Fibroblast of skin of left quadriceps (primary cell): Measurements from ENCODE around the gene RFC5.
"Not testable (repeated sequence)": the region's sequence is repeated elsewhere in the genome, so short reads cannot be mapped to it uniquely, and the experiment has no call there.

Source experiments
- DNase-seq, 2 experiments: peaks; one replicate each; pipeline ENCODE4 v3.0.0-alpha.2; 2013; ENCODE audit warnings: low read depth in 2 of 2

Gene RFC5

GRCh38 chr12:118052324-118053070, 36.0 kb downstream of the RFC5 start:
- DNase-seq = peak; percentile 52 to 54

GRCh38 chr12:118053071-118053985, 36.8 kb downstream of the RFC5 start:
- DNase-seq = no peak

DNA sequence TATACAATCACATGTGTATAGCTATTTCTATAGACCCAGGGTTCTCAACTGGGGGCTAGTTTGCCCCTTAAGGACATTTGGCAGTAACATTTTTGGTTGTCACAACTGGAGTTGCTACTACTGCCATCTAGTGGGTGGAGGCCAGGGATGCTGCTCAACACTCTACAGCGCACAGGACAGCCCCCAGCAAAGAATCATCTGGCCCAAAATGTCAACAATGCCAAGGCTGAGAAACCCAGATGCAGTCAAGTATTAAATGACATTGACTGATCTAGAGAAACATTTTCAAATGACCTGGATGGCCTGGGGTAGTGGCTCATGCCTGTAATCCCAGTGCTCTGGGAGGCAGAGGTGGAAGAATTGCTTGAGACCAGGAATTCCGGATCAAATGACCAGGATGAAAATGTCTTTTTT, 38.6 kb downstream of the RFC5 start:
- DNase-seq = no peak

DNA sequence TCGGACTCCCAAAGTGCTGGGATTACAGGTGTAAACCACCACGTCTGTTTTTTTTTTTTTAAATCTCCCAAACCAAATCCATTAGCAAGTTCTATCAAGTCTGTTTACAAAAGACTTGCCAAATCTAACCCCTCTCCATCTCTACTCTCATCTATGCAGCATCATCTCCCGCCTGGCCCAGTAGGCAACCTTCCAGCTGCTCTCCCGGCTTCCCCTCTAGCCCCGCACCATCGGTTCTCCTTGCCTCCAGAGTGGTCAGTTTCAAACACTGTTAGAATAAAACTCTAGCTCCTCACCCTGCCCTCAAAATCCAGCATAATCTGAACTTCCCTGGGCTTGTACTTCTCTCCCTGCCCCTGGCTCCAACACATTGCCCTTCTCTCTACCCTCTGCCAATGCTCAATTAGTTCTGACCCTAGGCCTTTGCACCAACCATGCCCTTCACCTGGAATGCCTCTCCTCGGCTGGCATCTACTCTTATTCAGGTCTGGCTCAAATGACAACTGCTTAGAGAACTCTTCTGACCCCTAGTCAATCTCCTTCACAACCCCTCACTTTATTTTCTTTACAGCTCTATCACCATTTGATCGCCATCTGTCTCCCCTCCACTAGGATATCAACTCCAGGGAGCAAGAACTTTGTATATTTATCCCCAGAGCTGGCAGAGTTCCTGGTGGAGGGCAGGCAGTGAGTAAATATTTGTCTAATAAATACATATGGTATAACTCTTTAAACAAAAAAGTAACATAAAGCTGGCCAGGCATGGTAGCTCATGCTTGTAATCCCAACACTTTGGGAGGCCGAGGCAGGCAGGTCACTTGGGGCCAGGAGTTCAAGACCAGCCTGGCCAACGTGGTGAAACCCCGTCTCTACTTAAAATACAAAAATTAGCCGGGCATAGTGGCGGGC, 39.6 kb downstream of the RFC5 start:
- DNase-seq = no peak

DNA sequence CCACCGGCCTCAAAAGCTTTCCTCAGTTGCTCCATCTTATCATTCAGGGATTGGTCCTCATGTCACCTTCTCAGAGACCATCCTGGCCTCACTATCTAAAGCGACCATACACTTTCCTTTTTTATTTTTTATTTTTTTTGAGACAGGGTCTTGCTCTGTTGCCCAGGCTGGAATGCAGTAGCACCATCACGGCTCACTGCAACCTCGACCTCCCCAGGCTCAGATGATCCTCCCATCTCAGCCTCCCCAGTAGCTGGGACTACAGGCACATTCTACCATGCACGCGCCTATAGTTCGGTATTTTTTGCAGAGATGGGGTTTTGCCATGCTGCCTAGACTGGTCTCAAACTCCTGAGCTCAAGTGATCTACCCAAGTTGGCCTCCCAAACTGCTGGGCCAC, 41.7 kb downstream of the RFC5 start:
- DNase-seq = no peak

GRCh38 chr12:118058881-118059280, 42.4 kb downstream of the RFC5 start:
- DNase-seq = no peak

DNA sequence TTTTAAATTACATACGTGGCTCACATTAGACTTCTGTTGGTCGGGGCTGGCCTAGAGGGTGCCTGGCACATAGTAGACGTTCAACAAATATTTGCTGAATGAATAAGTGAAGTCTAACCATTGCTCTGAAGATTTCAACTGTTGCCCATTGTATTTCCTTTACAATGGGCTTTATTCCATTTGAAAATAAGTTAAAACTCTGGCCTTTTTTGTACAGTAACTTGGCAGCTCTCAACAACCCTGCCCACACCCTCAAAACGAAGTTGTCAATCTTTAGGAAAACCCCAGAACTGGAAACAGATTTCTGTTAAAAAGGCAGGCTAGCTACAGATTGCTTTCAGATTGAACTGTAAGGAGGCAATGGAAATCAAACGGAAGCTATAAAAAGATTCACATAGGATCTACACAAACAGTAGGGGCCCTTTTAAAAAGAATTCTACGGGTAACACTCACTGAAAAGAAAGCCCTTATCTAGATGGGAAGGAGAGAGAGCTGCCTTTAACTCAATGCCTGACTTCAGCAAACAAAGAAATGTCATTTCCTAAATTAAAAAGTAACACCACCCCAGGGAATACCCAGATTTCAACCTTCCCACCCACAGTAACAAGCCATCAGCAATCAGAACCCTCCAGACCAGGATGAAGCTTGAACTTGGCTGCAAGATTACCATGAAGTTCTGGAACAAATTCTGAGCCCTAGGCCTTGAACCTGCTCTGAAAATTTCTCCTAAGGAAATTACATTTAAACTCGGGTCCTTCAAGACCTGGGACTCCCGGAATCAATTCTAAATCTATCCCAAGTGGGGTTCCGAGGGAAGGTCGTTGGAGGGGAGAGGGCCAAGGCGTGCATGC, 43.1 kb downstream of the RFC5 start:
- no peak for DNase-seq

DNA sequence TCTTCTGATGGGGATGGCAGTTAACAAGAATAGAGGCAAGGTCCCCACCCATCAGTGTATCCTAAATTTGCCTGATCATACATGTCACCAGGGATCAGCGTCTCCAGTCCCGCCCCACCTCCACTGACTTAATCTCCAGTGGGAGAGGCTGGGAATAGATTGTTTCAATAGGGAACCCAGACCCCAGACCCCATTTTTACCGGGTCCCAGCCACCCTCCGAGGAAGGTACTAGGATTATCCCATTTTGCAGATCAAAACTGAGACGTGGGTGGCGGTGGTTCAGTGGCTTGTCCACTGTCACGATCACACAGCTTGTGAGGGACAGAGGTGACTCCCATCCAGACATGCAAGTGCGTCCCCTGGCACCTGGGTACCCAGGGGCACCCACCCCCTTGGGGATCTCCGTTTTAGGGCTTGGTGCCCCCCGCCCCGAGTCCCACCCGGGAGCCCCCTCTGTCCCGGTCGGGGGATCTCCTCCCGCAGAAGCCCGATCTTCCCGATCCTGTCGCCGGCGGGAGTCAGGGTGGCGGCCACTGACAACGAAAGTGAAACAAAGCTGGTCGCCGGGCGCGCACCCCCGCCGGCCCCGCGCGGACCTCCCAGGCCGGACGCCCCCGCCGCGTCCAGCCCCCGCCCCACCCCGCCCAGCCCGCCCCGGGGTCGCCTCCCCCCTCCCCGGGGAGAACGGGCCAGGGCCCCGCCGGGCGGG, 44.0 kb downstream of the RFC5 start:
- DNase-seq = no peak

DNA sequence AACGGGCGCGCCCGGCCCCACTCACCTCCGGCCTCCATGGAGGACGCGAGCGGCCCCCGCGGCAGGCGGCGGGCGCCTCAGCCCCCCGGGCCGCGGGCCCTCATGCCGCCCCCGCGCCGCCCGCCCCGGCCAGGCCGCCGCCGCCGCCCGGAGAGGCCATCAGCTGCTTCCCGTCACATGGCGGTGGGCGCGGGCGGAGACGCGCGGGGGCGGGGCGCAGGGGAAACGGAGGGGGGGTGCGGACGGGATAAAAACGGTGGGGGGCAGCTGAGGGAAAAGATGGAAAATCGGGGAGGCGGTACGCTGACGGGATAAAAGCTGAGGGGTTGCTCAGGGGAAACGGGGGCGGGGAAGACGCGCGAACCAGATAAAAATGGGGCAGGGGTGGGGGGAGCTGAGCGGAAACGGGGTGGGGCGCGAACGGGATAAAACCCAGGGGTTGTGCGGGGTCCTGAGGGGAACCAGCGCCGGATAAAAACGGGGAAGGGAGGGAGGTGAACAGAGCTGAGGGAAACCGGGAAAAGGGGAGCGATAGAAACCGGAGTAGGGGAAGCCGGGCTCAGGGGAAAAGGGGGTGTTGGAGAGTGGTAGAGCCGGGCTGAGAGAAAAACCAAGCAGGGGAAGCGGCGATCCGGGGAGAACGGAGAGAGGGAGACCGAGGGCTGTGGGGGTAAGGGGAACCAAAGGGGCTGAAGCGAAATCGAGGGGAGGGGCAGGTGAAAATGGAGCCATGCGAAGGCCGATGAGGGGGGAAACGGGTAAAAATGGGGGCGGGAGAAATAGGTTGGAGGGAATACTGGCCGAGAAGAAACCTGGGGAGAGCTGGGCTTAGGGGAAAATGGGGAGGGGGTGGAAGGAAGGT, 44.7 kb downstream of the RFC5 start, which contains the start of gene WSB2:
WSB2 (minus strand) TSS at position 169 of the 862 bp plus-strand sequence; CDS start at position 38, 131 bp downstream.
- no peak for DNase-seq

DNA sequence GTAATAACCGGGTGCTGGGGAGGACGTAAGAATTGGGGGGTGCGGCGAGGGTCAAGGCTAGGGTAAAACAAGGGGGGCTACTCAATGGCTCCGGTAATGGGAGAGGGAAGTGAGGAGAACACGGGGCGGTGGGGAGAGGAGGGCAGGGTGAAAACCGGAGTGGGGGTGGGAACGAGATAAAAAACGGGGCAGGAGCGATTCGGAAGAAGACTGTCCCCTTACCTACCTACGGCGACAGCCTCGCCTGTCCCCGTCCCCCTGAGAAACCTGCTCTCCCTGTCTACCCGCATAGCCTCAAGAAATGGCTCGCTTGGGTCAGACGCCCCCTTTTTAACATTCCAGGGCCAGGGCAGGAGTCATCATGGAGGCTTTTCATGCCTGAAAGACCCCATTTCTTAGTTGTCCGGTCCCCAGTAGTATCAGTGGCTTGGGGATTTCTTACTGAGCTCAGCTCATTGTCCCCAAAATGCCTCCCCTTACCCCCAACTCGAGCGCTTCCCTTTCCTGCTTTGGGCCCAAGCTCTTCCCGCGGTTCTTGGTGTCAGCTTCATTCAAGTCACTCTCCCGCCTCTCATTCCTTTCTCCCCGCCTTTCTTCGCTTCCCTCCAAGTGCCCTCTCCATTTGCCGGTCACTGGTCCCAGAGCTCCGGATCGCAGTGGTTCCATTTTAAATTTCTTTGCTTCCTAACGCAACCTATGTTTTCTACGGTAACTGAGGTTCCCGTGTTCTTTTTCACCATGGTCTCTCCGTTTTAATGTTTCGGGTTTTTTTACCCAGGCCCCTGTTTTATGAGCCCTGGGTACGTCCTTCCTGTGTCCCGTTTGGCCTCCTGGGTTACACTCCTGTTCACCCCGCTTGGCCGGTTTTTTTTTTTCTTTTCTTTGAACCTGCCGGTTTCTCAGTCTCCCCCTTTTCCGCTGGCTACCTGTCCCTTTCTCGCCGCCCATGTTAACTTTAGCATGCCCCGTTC, 45.7 kb downstream of the RFC5 start:
- no peak for DNase-seq

DNA sequence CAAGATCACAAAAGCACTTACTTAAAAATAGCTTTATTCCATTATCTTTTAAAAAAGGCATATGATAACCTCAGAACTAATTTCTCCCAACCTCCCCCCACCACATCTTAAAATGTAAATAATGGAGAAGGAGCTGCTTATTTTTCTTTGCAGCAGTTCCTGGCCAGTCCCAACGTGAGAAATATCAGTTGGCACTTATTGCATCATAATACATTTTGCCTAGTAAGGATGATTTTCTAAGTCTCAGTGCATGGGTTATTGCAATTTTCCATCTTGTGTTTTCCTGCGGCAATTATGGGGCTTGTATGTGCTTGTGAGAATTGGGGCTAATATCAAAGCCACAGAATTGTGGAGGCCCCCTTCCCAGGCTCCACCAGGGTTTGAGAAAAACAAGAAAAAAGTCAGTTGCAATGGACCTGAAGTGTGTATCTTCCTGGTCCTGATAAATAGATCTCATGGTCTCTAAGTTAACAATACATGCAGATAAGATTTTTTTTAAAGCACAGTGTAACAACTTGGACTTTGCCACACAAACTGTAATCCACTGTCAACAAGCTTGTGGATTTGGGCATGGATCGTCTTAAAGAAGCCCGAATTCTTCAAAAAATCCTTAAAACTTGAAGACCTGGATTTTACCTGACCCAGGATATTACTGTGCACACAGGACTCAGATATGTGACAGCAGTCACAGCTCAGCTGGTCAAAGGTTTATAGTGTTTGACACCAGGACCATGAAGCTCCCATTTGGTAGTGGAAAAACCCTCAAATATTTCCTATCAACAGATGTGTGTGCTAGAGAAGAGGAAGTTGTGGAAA, 47.3 kb downstream of the RFC5 start:
- no peak for DNase-seq

DNA sequence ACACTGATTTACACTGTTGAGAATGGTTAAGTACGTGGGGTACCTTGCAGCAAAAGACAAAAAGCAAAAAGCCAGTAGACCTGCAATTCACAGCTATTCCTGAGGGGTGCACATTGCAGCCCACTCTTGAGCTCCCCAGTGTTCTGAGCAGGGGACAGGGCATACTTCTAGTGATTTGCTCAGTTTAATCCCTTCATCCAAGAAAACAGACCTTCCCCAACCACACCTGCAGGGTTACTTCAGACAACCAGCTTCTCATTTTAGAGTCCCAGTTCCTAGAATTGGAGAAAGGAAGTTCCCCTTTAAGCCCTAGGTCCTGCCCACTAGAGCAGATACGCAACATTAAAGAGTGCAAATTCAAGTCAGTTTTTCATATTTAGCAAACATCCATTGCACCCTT, 48.1 kb downstream of the RFC5 start:
- no peak for DNase-seq

- no peak for DNase-seq
These were observed 48.9 kb downstream of the RFC5 start for GRCh38 chr12:118065380-118065779.

DNA sequence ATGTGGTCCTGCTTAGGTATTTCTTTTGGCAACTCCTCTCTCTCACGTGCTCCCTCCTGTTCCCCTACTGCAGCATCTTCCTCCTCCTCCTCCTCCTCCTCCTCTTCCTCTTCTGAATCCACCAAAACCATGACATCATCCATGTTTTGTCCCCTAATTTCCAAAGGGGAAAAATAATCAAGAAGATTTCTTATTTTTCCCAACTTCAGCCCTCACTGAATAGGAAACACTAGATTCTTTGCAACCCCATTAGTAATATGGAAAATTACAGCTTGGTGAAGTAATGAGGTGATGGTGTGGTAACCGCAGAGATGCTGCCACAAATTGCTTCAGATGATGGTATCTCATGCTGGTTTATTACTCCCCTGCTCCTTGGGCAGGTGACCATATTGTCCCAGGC, 51.9 kb downstream of the RFC5 start:
- no peak for DNase-seq

DNA sequence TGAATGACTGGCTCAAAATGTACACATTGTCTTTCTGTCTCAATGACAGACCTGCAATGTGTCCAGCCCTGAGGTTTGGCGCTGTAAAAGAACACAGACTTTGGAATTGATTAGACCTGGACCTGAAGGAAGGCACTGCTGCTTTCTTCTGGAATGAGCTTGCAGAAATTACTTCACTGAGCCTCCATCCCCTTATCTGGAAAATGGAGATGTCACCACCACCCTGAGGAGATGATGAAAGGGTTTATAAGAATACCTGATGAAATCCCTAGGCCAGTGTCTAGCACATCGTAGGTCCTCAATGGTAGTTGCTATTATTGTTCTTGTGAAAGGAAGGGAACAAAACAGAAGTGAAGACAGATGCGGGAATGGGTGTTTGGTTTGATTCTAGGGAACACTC, 54.1 kb downstream of the RFC5 start:
- DNase-seq = no peak

GRCh38 chr12:118073768-118074167, 57.3 kb downstream of the RFC5 start:
- DNase-seq = no peak

GRCh38 chr12:118081521-118081920, 65.0 kb downstream of the RFC5 start:
- not testable (repeated sequence) for DNase-seq
